BLaER1 treated with 17β-estradiol and CSF1 and Interleukin-3, amounts not matched to agents 10 nM and 100 nM (cell line): ENCODE measurements around the gene MMGT1.
A peak's percentile ranks its signal among the peaks of the same experiment; 100 is the strongest.

Experiments used
- H3K27ac ChIP-seq, 11 experiments: shearing (Covaris generic); formaldehyde crosslinking; 2 replicates each; pipeline ENCODE4 v1.8.1; 2022
- H3K27me3 ChIP-seq, 11 experiments: shearing (Covaris generic); formaldehyde crosslinking; 2 replicates each; pipeline ENCODE4 v1.8.1; 2022
- H3K36me3 ChIP-seq, 11 experiments: shearing (Covaris generic); formaldehyde crosslinking; 2 replicates each; pipeline ENCODE4 v1.8.1; 2022
- H3K4me1 ChIP-seq, 10 experiments: shearing (Covaris generic); formaldehyde crosslinking; 2 replicates each; pipeline ENCODE4 v1.8.1; 2022
- H3K4me2 ChIP-seq, 11 experiments: shearing (Covaris generic); formaldehyde crosslinking; 2 replicates each; pipeline ENCODE4 v1.8.1; 2022
- H3K4me3 ChIP-seq, 10 experiments: shearing (Covaris generic); formaldehyde crosslinking; 2 replicates each; pipeline ENCODE4 v1.8.1; 2022
- H3K9ac ChIP-seq, 11 experiments: shearing (Covaris generic); formaldehyde crosslinking; 2 replicates each; pipeline ENCODE4 v1.8.1; 2022
- H3K9me3 ChIP-seq, 11 experiments: shearing (Covaris generic); formaldehyde crosslinking; replicated peaks in 1 of 11; 2 replicates each; pipeline ENCODE4 v1.8.1; 2022
- H4K20me1 ChIP-seq, 11 experiments: shearing (Covaris generic); formaldehyde crosslinking; 2 replicates each; pipeline ENCODE4 v1.8.1; 2022
- Cebpa-rat ChIP-seq, 11 experiments: shearing (Covaris generic); IDR thresholded peaks; 2 replicates each; pipeline ENCODE4 v1.8.1; 2022

Gene MMGT1

DNA sequence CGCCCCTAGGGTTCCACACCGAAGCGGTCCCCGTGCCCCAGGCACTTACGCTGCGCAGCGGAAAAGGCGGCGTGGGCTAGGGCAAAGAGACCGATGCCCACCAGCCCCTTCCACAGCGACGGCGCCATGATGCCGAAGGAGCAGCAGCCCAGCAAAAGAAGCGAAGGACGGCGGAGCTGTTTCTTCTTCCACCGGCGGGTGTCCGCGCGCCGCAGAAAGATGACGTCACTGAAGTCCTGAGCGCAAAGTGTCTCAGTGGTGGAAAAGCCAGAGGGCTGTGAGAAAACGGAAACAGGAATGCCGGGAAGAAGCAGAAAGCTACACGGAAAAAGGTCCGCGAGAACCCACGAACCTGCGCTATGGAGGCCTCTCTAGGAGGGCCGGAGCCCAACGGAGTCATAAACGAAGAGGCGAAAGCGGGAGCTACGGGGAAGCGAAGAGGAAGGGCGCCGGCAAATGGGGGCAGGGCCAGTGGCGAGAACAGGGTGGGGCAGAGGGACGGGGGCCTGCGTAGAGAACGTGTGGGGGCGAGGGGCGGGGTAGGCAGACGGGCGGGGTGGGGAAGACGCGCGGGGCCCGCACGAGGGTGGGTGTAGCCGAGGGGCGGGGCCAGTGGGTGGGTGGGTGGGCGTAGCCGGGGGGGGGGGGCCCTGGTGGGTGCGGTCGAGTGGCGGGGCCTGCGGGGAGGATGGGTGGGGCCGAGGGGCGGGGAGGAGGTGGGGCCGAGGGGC is at the start of gene MMGT1:
MMGT1 (minus strand) TSS at position 441 of the 731 bp plus-strand sequence; CDS start at position 128, 313 bp downstream.
- H3K9me3 ChIP-seq: peaks cover 0 to 6% (median 0%) of the 10 kb centered on the region in 11 experiments; a peak in 2 of 22 replicates

DNA sequence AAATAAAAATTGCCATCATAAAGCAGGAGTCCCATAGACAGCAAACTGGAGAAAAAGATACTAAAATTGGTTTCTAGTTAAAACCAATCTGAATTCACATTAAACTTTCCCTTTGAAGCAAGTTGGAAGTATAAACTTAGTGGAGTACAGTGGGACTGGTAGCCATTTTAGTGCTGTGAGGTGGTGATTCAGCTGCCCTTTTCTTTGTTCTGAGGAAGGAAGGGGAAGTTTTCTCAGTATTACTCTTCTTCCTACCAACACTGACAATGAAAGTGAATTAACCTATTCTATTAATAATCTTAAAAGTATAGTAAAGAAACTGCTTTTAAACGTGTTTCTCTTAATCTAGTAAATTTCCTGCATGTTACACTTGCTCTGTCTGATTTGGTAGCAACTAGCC is 48.1 kb upstream of the MMGT1 start:
- Histone ChIP-seq H4K20me1 (peaks cover 0 to 6% (median 0%) of the 10 kb centered on the region in 11 experiments; a peak in 4 of 22 replicates), H3K9ac (no peak overlapping the region), H3K27ac (no peak overlapping the region), H3K36me3 (peaks cover 9 to 76% (median 19%) of the 10 kb centered on the region in 11 experiments; a peak in 18 of 22 replicates), H3K4me2 (no peak overlapping the region), H3K9me3 (peaks cover 0 to 12% (median 0%) of the 10 kb centered on the region in 11 experiments; a peak in 5 of 22 replicates), H3K4me1 (peaks cover 0 to 5% (median 0%) of the 10 kb centered on the region in 10 experiments; a peak in 1 of 20 replicates), H3K4me3 (no peak overlapping the region), H3K27me3 (peaks cover 88 to 98% (median 97%) of the 10 kb centered on the region in 11 experiments)
- no peak for TF ChIP-seq Cebpa-rat (IDR thresholded peaks at IDR 0.05)

More for the DNA sequence above, at the start of gene MMGT1:
- H3K27me3 ChIP-seq: peaks cover 58 to 88% (median 82%) of the 10 kb centered on the region in 11 experiments
- no peak for TF ChIP-seq Cebpa-rat (IDR thresholded peaks at IDR 0.05)
- H3K36me3 ChIP-seq: peaks cover 0 to 4% (median 0%) of the 10 kb centered on the region in 11 experiments; a peak in 3 of 22 replicates
- H3K4me1 ChIP-seq: peaks cover 12 to 26% (median 21%) of the 10 kb centered on the region in 10 experiments; a peak in 19 of 20 replicates
- peak within 1 kb of the TSS; percentile 70 to 83 (median 80) for H3K4me3 ChIP-seq
- peaks cover 0 to 34% (median 16%) of the 10 kb centered on the region in 11 experiments; a peak in 15 of 22 replicates for H4K20me1 ChIP-seq
- H3K4me2 ChIP-seq: peak within 1 kb of the TSS; percentile 72 to 90 (median 78)
- peak within 1 kb of the TSS; percentile 78 to 90 (median 84) for H3K27ac ChIP-seq
- H3K9ac ChIP-seq: peak within 1 kb of the TSS; percentile 79 to 89 (median 85)

DNA sequence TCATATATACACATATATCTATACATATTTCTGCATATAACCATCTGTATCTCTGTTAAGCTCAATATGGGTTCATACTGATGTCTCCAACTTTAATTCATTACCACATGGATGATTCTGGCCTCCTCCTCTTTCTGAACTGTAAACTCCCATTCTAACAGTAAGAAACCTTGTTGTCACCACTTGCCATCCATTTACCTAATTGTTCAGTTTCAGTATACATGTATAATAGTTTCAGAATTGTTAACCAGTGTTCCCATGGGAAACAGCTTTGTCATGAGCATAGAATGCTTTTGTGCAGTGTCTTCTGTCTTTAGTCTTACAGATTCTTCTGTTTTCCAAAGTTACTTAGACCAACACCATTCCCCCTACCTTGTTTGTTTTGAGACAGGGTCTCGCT is 47.4 kb upstream of the MMGT1 start:
- H3K27me3 ChIP-seq: peaks cover 88 to 98% (median 97%) of the 10 kb centered on the region in 11 experiments
- no peak overlapping the region for H3K27ac ChIP-seq
- peaks cover 0 to 5% (median 0%) of the 10 kb centered on the region in 10 experiments; a peak in 1 of 20 replicates for H3K4me1 ChIP-seq
- no peak overlapping the region for H3K4me2 ChIP-seq
- TF ChIP-seq Cebpa-rat (IDR thresholded peaks at IDR 0.05): no peak
- H3K36me3 ChIP-seq: peaks cover 9 to 84% (median 19%) of the 10 kb centered on the region in 11 experiments; a peak in 18 of 22 replicates
- peaks cover 0 to 12% (median 0%) of the 10 kb centered on the region in 11 experiments; a peak in 5 of 22 replicates for H3K9me3 ChIP-seq
- no peak overlapping the region for H3K9ac ChIP-seq
- H3K4me3 ChIP-seq: no peak overlapping the region
- no peaks in the 10 kb centered on the region; a peak in 2 of 22 replicates for H4K20me1 ChIP-seq

- Histone ChIP-seq H3K27ac (no peak overlapping the region), H3K9me3 (peaks cover 0 to 12% (median 0%) of the 10 kb centered on the region in 11 experiments; a peak in 5 of 22 replicates), H4K20me1 (peaks cover 0 to 5% (median 0%) of the 10 kb centered on the region in 11 experiments; a peak in 3 of 22 replicates), H3K27me3 (peaks cover 90 to 99% (median 97%) of the 10 kb centered on the region in 11 experiments), H3K4me1 (peaks cover 0 to 5% (median 0%) of the 10 kb centered on the region in 10 experiments; a peak in 1 of 20 replicates), H3K4me2 (no peak overlapping the region), H3K9ac (no peak overlapping the region), H3K36me3 (peaks cover 9 to 82% (median 20%) of the 10 kb centered on the region in 11 experiments; a peak in 18 of 22 replicates), H3K4me3 (no peak overlapping the region)
- TF ChIP-seq Cebpa-rat (IDR thresholded peaks at IDR 0.05): no peak
Measured at GRCh38 chrX:136019226-136019625, 45.4 kb upstream of the MMGT1 start.

DNA sequence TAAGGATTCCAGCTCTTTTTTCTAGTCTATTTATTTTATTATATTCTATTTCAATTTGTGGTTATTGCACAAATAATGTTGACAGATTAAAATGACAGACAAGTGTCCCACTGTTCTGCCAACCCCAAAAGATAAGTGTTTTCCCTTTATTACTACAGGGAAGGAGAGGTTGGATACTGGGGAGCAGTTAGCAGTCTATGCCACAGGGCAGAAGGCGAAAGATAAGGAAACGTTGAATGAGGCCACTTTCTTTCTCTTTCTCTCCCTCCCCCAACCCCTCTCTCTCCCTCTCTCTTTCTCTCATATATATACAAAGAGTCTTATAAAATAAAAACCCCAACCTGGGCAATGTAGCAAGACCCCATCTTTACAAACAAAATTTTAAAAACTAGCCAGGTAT is 43.1 kb upstream of the MMGT1 start:
- no peak overlapping the region for H3K4me2 ChIP-seq
- H3K36me3 ChIP-seq: peaks cover 14 to 93% (median 26%) of the 10 kb centered on the region in 11 experiments; a peak in 18 of 22 replicates
- peaks cover 90 to 100% (median 99%) of the 10 kb centered on the region in 11 experiments for H3K27me3 ChIP-seq
- H3K9me3 ChIP-seq: peaks cover 0 to 12% (median 0%) of the 10 kb centered on the region in 11 experiments; a peak in 5 of 22 replicates
- no peak overlapping the region for H3K27ac ChIP-seq
- no peak overlapping the region for H3K9ac ChIP-seq
- no peak for TF ChIP-seq Cebpa-rat (IDR thresholded peaks at IDR 0.05)
- H4K20me1 ChIP-seq: peaks cover 0 to 5% (median 0%) of the 10 kb centered on the region in 11 experiments; a peak in 4 of 22 replicates
- H3K4me1 ChIP-seq: peaks cover 0 to 5% (median 0%) of the 10 kb centered on the region in 10 experiments; a peak in 1 of 20 replicates
- H3K4me3 ChIP-seq: no peak overlapping the region

DNA sequence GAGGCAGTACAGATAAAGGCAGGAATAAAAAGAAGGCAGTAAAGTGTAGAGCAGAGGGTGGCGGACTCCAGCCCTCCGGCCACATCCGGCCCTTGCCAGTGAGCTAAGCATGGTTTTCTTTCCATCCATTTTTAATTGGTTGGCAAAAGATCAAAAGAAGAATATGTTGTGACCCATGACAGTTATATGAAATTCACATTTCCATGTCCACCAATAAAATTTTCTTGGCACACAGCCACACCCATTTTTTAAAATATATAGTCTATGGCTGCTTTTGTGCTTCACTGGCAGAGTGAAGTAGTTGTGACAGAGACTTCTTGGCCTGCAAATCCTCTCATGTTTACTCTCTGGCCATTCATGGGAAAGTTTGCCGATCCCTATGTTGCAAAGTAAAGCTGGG is 41.2 kb upstream of the MMGT1 start:
- no peak overlapping the region for H3K4me3 ChIP-seq
- H3K9me3 ChIP-seq: peaks cover 0 to under 1% (median 0%) of the 10 kb centered on the region in 11 experiments; a peak in 1 of 22 replicates
- no peak overlapping the region for H3K9ac ChIP-seq
- H3K27me3 ChIP-seq: peaks cover 93 to 100% (median 99%) of the 10 kb centered on the region in 11 experiments
- no peak overlapping the region for H3K4me2 ChIP-seq
- peaks cover 0 to 5% (median 0%) of the 10 kb centered on the region in 11 experiments; a peak in 4 of 22 replicates for H4K20me1 ChIP-seq
- no peak for TF ChIP-seq Cebpa-rat (IDR thresholded peaks at IDR 0.05)
- H3K36me3 ChIP-seq: peaks cover 4 to 94% (median 24%) of the 10 kb centered on the region in 11 experiments; a peak in 18 of 22 replicates
- no peaks in the 10 kb centered on the region for H3K4me1 ChIP-seq
- H3K27ac ChIP-seq: no peak overlapping the region

- Histone ChIP-seq H3K4me2 (0 out of 22 replicates have a peak overlapping the region, but pooled peaks of 1 of the 11 experiments have one; percentile 80), H3K9me3 (0 out of 22 replicates have a peak, but pooled peaks cover 0 to 5% (median 0%) of the 10 kb centered on the region in 11 experiments), H3K27ac (no peak overlapping the region), H3K4me1 (peaks cover 14 to 28% (median 23%) of the 10 kb centered on the region in 10 experiments), H3K9ac (no peak overlapping the region), H4K20me1 (peaks cover 0 to 57% (median 7%) of the 10 kb centered on the region in 11 experiments; a peak in 12 of 22 replicates), H3K36me3 (no peaks in the 10 kb centered on the region), H3K27me3 (peaks cover 42 to 84% (median 76%) of the 10 kb centered on the region in 11 experiments), H3K4me3 (no peak overlapping the region)
- TF ChIP-seq Cebpa-rat (IDR thresholded peaks at IDR 0.05): no peak
Measured at GRCh38 chrX:135988245-135988644, 14.5 kb upstream of the MMGT1 start.

- Histone ChIP-seq H3K9me3 (peaks cover 0 to 5% (median 0%) of the 10 kb centered on the region in 11 experiments; a peak in 1 of 22 replicates), H3K4me2 (peak overlapping the region; percentile 62 to 81 (median 75)), H3K4me3 (peak overlapping the region; percentile 65 to 82 (median 74)), H4K20me1 (peaks cover 0 to 40% (median 7%) of the 10 kb centered on the region in 11 experiments; a peak in 12 of 22 replicates), H3K36me3 (no peaks in the 10 kb centered on the region), H3K4me1 (peaks cover 31 to 49% (median 37%) of the 10 kb centered on the region in 10 experiments), H3K27ac (peak overlapping the region; percentile 57 to 84 (median 75); a peak in 19 of 22 replicates), H3K9ac (peak overlapping the region; percentile 77 to 84 (median 82)), H3K27me3 (peaks cover 34 to 83% (median 71%) of the 10 kb centered on the region in 11 experiments; a peak in 21 of 22 replicates)
- no peak for TF ChIP-seq Cebpa-rat (IDR thresholded peaks at IDR 0.05)
Measured at GRCh38 chrX:135985973-135986310, 12.2 kb upstream of the MMGT1 start.
